ENCODE results near the gene EIPR1. TPM values are rescaled to one million over a fixed set of nuclear protein-coding genes. Genes with fewer than 3 reads are reported as not detected.

The EIPR1 gene
- total and polyA plus RNA-seq, 2 donors (not counting 3 experiments of a cell fraction or from before 2014, with no cell fraction given), result 30.8 to 57.3 TPM

GRCh38 chr2:3175568-3175955 lies 202.1 kb downstream of the EIPR1 start:
- DNase-seq (ENCODE audit: low read depth, low spot score) (no peak), FAIRE-seq (no peak)
- Histone ChIP-seq H3K27ac (ENCODE audit: insufficient read depth, low read depth, low read length) (no peak overlapping the region), H3K36me3 (ENCODE audit: control insufficient read depth in 2 of 2, extremely low read depth in 1 of 2, insufficient read depth in 2 of 2, low read length in 2 of 2) (no peaks in the 10 kb centered on the region), H4K20me1 (replicated peaks; ENCODE audit: control insufficient read depth, extremely low read depth, insufficient read depth, low read length) (no peaks in the 10 kb centered on the region), H2AFZ (ENCODE audit: low read depth, low read length) (no peak overlapping the region), H3K4me2 (ENCODE audit: insufficient read depth, low read length) (no peak overlapping the region), H3K9me1 (replicated peaks; ENCODE audit: control insufficient read depth, extremely low read depth, insufficient read depth, low read length) (no peaks in the 10 kb centered on the region), H3K4me3 (replicated peaks in 1 of 3; ENCODE audit: insufficient read depth in 1 of 3, low read depth in 1 of 3, low read length in 3 of 3) (no peak overlapping the region), H3K79me2 (ENCODE audit: control insufficient read depth, insufficient read depth, low read length) (no peaks in the 10 kb centered on the region), H3K9me3 (replicated peaks; ENCODE audit: control insufficient read depth, insufficient read depth, low read length) (no peaks in the 10 kb centered on the region), H3K27me3 (ENCODE audit: control insufficient read depth in 2 of 2, insufficient read depth in 2 of 2, low read length in 2 of 2) (no peaks in the 10 kb centered on the region), H3K9ac (replicated peaks; ENCODE audit: extremely low read depth, insufficient read depth, low read length) (no peak overlapping the region), H3K4me1 (ENCODE audit: control insufficient read depth, extremely low read depth, insufficient read depth, low read length) (no peaks in the 10 kb centered on the region)
- ChIA-PET CTCF (no interaction called here), POLR2A (no interaction called here)
- TF ChIP-seq JUN (IDR thresholded peaks at IDR 0.05; ENCODE audit: borderline replicate concordance, insufficient read depth, insufficient read length, low read depth), result no peak
- TF ChIP-seq FOS (IDR thresholded peaks at IDR 0.05; ENCODE audit: borderline replicate concordance, insufficient read depth, low read length), result no peak
- no peak for TF ChIP-seq MAX (IDR thresholded peaks at IDR 0.05; ENCODE audit: insufficient read depth, insufficient read length)
- no peak for TF ChIP-seq MYC (IDR thresholded peaks at IDR 0.05; ENCODE audit: low read depth, low read length)
- TF ChIP-seq POLR2AphosphoS5 (IDR thresholded peaks at IDR 0.05; ENCODE audit: insufficient read depth, low read depth, low read length), result no peak
- TF ChIP-seq CTCF (IDR thresholded peaks at IDR 0.05; ENCODE audit: extremely low read depth in 1 of 2, insufficient read depth in 1 of 2, low read depth in 1 of 2, low read length in 2 of 2), result no peak
- TF ChIP-seq POLR2A (IDR thresholded peaks at IDR 0.05; ENCODE audit: low read depth, low read length), result no peak
- no peak for TF ChIP-seq GATA2 (IDR thresholded peaks at IDR 0.05; ENCODE audit: insufficient read depth, insufficient read length, low read depth, low read length)
- no peak for TF ChIP-seq EZH2 (IDR thresholded peaks at IDR 0.05; ENCODE audit: borderline replicate concordance, low read depth, low read length, severe bottlenecking)
- dilution Hi-C loops (cut with MboI; ENCODE audit: extremely low pct_ligation_motif_present, low sequenced_read_pairs) (no loop called here), intact Hi-C loops (cut with micrococcal nuclease) (no loop called here)
- BruUV-seq (replicated peaks), result no TSS peak
